ENCODE data around the gene RUSF1.
"Not testable (repeated sequence)": the region's sequence is repeated elsewhere in the genome, so short reads cannot be mapped to it uniquely, and the experiment has no call there.

RUSF1 gene

DNA sequence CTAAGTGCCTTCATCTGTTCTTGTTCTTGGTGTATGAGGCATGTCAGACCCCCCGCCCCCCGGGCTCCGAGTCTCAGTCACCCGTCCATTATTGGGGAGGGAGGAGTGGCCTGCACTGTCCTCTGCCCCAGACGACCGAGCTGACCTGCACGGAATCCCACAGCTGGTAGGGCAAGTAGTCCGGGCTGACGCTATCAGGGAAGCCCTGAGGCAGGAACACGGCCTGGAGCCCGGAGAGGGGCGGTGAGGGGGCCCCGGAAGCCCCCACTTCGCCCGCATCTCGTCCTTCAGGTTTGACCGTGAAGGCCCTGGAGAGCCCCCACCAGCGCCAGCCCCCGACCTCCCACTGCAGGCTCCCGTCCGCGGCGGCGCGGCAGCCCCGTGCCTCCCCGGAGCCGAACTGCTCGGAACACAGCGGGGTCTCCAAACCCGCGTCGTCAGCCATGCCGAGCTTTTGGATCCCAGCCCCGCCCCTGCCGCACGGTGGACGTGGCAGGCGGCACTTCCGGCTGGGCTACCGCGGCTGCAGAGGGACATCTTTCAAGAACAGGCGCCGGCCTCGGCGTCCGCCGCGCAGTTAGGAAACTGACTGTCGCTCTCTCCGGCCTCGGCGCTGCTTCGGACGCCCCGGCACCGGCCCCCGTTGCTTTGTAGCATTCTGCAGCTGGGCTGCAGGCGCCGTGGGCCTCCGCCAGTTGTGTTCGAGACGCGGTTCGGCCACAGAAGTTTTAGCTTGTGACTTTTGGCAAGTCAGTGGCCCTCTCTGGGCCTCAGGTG, at the start of gene RUSF1:
RUSF1 (minus strand) TSS at position 463 of the 777 bp plus-strand sequence; CDS start at position 445, 18 bp downstream.
- in situ Hi-C loops (cut with HindIII; ENCODE audit: low pct_ligation_motif_present, low sequenced_read_pairs): no loop called here
- peaks cover 7% of the 10 kb centered on the region for H3K36me3 ChIP-seq (replicated peaks)
- peak within 1 kb of the TSS; percentile 97 for H3K4me3 ChIP-seq (ENCODE audit: low read depth, low read length)
- TF ChIP-seq, protein P1, sequence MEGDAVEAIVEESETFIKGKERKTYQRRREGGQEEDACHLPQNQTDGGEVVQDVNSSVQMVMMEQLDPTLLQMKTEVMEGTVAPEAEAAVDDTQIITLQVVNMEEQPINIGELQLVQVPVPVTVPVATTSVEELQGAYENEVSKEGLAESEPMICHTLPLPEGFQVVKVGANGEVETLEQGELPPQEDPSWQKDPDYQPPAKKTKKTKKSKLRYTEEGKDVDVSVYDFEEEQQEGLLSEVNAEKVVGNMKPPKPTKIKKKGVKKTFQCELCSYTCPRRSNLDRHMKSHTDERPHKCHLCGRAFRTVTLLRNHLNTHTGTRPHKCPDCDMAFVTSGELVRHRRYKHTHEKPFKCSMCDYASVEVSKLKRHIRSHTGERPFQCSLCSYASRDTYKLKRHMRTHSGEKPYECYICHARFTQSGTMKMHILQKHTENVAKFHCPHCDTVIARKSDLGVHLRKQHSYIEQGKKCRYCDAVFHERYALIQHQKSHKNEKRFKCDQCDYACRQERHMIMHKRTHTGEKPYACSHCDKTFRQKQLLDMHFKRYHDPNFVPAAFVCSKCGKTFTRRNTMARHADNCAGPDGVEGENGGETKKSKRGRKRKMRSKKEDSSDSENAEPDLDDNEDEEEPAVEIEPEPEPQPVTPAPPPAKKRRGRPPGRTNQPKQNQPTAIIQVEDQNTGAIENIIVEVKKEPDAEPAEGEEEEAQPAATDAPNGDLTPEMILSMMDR (IDR thresholded peaks at IDR 0.05; ENCODE audit: low read depth, low read length, missing control alignments): no peak
- H3K27me3 ChIP-seq (replicated peaks): no peaks in the 10 kb centered on the region
- peak within 1 kb of the TSS; percentile 97 for H3K27ac ChIP-seq
- DNase-seq: peak; percentile 85

DNA sequence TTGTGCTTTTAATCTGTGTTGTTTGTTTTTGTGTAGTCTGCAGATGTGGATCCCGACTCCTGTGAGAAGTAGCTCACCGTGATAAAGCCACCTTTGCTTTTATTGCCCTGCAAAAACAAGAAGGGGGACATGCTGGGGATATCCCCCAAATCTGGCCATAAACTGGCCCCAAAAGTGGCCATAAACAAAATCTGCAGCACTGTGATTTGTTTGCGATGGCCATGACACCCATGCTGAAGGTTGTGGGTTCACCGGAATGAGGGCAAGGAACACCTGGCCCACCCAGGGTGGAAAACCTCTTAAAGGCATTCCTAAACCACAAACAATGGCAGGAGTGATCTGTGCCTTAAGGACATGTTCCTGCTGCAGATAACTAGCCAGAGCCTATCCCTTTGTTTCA, 34.6 kb upstream of the RUSF1 start:
- no peak overlapping the region for H3K27ac ChIP-seq
- no peak overlapping the region for H3K4me3 ChIP-seq (ENCODE audit: low read depth, low read length)
- TF ChIP-seq, protein P1 (IDR thresholded peaks at IDR 0.05; ENCODE audit: low read depth, low read length, missing control alignments): no peak
- no peaks in the 10 kb centered on the region for H3K27me3 ChIP-seq (replicated peaks)
- no peak for DNase-seq
- no peaks in the 10 kb centered on the region for H3K36me3 ChIP-seq (replicated peaks)
- in situ Hi-C loops (cut with HindIII; ENCODE audit: low pct_ligation_motif_present, low sequenced_read_pairs): no loop called here

DNA sequence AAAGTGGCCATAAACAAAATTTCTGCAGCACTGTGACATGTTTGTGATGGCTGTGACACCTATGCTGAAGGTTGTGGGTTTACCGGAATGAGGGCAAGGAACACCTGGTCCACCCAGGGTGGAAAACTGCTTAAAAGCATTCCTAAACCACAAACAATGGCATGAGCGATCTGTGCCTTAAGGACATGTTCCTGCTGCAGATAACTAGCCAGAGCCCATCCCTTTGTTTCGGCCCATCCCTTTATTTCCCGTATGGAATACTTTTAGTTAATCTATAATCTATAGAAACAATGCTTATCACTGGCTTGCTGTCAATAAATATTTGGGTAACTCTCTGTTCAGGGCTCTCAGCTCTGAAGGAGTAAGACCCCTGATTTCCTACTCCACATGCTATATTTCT, 31.6 kb upstream of the RUSF1 start:
- H3K27me3 ChIP-seq (replicated peaks); H3K4me3 ChIP-seq (ENCODE audit: low read depth, low read length); in situ Hi-C loops (cut with HindIII; ENCODE audit: low pct_ligation_motif_present, low sequenced_read_pairs); DNase-seq; H3K27ac ChIP-seq; H3K36me3 ChIP-seq (replicated peaks): not testable (repeated sequence)

DNA sequence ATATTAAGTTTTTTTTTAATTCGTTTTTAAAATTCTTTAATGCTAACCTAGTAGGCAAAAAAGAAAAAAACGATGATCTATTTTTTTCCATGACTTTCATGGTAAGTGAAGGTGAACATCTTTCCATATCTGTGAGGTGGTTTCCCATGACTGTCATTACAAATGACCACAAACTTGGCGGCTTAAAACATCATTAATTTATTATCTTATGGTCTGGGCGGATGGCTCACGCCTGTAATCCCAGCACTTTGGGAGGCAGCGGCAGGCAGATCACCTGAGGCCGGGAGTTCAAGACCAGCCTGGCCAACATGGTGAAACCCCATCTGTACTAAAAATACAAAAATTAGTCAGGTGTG, 30.0 kb upstream of the RUSF1 start:
- in situ Hi-C loops (cut with HindIII; ENCODE audit: low pct_ligation_motif_present, low sequenced_read_pairs); H3K4me3 ChIP-seq (ENCODE audit: low read depth, low read length); H3K27ac ChIP-seq; DNase-seq; H3K27me3 ChIP-seq (replicated peaks); H3K36me3 ChIP-seq (replicated peaks): not testable (repeated sequence)

DNA sequence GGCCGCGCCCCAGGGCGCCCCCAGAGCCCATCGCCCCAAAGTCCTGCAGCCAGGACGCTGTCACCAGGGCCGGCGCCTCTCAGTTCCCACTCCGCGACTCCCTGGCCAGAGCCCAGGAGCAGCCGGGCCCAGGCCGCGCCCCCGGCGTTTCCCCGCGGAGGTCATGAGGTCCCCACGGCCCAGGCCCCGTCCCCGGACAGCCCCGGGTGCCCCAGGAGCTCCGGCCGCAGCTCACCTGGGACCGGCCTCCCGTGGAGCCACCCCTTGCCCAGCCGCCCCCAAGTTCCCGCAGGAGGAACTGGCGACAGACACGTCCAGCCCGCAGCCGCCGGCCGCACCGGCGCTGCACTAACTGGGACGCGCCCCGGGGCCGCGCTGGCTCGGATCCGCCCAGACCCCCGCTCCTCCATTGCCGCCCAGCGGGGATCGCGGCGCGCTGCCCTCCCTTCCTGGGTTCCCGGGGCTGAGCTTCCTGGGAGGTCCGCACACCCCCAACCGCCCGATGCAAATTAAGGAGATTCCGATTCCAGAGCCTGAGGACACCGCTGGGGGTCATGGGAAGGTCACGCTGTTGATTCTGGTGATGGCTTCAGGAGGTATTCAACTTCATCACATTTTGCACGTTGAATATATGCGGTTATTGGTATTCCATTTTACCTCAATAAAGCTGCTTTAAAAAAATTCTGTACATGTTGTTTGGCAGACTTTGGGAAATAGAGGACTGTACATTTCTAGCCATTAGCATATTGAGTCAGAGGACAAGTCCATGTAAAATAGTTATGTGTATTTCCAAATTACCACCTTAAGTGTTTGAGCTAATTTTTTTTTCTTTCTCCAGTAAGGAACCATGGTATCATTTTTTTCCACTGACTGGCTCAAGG, 29.4 kb upstream of the RUSF1 start:
- Histone ChIP-seq H3K36me3 (replicated peaks) (no peaks in the 10 kb centered on the region), H3K4me3 (ENCODE audit: low read depth, low read length) (no peak overlapping the region), H3K27me3 (replicated peaks) (peaks cover 4% of the 10 kb centered on the region), H3K27ac (no peak overlapping the region)
- in situ Hi-C loops (cut with HindIII; ENCODE audit: low pct_ligation_motif_present, low sequenced_read_pairs): no loop called here
- TF ChIP-seq, protein P1 (IDR thresholded peaks at IDR 0.05; ENCODE audit: low read depth, low read length, missing control alignments): no peak
- no peak for DNase-seq

DNA sequence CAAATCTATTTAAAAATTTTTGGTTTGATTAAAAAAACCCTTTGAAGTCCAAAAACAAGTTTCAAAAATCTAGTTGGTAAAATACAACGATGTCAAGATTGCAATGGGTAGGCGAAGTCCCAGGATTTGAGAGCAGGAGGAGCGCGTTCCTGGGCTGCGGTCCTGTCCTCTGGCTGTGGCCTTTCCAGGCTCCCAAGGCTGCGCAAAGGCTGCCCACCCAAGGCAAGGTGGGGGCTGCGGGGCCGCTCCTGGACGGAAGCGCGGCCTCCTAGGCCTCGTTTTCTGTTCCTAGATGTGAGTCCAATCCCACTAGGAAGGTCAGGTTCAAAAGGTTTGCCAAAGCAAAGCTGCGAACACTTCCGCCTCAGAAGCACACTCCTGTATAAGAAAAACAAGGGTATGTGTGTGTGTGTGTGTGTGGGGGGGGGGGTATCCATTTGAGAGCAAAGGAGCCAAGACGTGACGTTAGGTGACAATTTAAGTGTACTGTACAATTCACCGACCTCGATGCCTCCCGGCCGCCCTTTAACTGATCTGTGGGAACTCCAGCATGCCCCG, 28.7 kb upstream of the RUSF1 start:
- TF ChIP-seq, protein P1 (IDR thresholded peaks at IDR 0.05; ENCODE audit: low read depth, low read length, missing control alignments): no peak
- H3K27me3 ChIP-seq (replicated peaks): peaks cover 4% of the 10 kb centered on the region
- in situ Hi-C loops (cut with HindIII; ENCODE audit: low pct_ligation_motif_present, low sequenced_read_pairs): no loop called here
- no peak overlapping the region for H3K4me3 ChIP-seq (ENCODE audit: low read depth, low read length)
- no peak overlapping the region for H3K27ac ChIP-seq
- no peak for DNase-seq
- no peaks in the 10 kb centered on the region for H3K36me3 ChIP-seq (replicated peaks)

All from brain microvascular endothelial cell (primary cell).